NCI-H345 treated with DMSO at 0.1 percent for 48 hours (cell line): ENCODE results near the gene SPTY2D1.

Experiments
- DNase-seq: peaks from one replicate; lab custom pipeline; 2025; ENCODE audit not compliant: unreplicated experiment; lab: John Stamatoyannopoulos, UW

Gene SPTY2D1

GRCh38 chr11:18566406-18566805 lies 67.7 kb downstream of the SPTY2D1 start:
- no peak for DNase-seq

- no peak for DNase-seq
Measured at GRCh38 chr11:18564149-18564548, 70.0 kb downstream of the SPTY2D1 start.

GRCh38 chr11:18563090-18563730 lies 70.9 kb downstream of the SPTY2D1 start:
- no peak for DNase-seq
